Keratinocyte (primary cell): ENCODE data around the gene CFAP20DC. TPM values are rescaled to one million over a fixed set of nuclear protein-coding genes. Genes with fewer than 3 reads are reported as not detected.

ENCODE experiments used
- DNase-seq: peaks from one replicate; pipeline ENCODE4 v3.0.0-alpha.2; 2011; ENCODE audit warnings: low read depth, missing footprints, low spot score
- FAIRE-seq: peaks from 2 replicates; lab custom pipeline; 2011; peaks lifted over from hg19 to GRCh38; lab: Jason Lieb, UNC
- H2AFZ ChIP-seq: 2 replicates; pipeline ENCODE4 v1.6.0; 2012; ENCODE audit warnings: low read length, control low read depth, inconsistent platforms; ENCODE audit not compliant: control insufficient read depth
- H3K27ac ChIP-seq: 2 replicates; pipeline ENCODE4 v1.5.1; 2011; ENCODE audit warnings: low read length; ENCODE audit not compliant: control insufficient read depth, insufficient read depth
- H3K27me3 ChIP-seq: 3 replicates; pipeline ENCODE4 v1.6.0; 2011; ENCODE audit warnings: low read length; ENCODE audit not compliant: control insufficient read depth, insufficient read depth; ENCODE audit errors: extremely low read depth
- H3K36me3 ChIP-seq, 2 experiments: 2 replicates in 1 of 2; 3 replicates in 1 of 2; pipeline ENCODE4 v1.5.1; 2011; ENCODE audit warnings: low read length in 2 of 2, mild to moderate bottlenecking in 1 of 2; ENCODE audit not compliant: control insufficient read depth in 2 of 2, insufficient read depth in 2 of 2; ENCODE audit errors: extremely low read depth in 1 of 2
- H3K4me1 ChIP-seq: 3 replicates; pipeline ENCODE4 v1.5.1; 2011; ENCODE audit warnings: low read length; ENCODE audit not compliant: control insufficient read depth, insufficient read depth; ENCODE audit errors: extremely low read depth
- H3K4me2 ChIP-seq: 3 replicates; pipeline ENCODE4 v1.6.0; 2011; ENCODE audit warnings: low read depth, low read length; ENCODE audit not compliant: control insufficient read depth, insufficient read depth; ENCODE audit errors: extremely low read depth
- H3K4me3 ChIP-seq, 3 experiments: fragments of 200-600 bp in 1 of 3; sonication (generic) in 1 of 3; 2 replicates in 2 of 3; 3 replicates in 1 of 3; pipeline ENCODE4 v1.5.1; 2011 to 2016; ENCODE audit warnings: low read length in 3 of 3, mild to moderate bottlenecking in 3 of 3, control low read depth in 2 of 3, inconsistent platforms in 1 of 3, low read depth in 1 of 3, mixed read lengths in 1 of 3, mixed run types in 1 of 3, moderate library complexity in 1 of 3; ENCODE audit not compliant: control insufficient read depth in 2 of 3, insufficient read depth in 2 of 3; ENCODE audit errors: extremely low read depth in 1 of 3
- H3K79me2 ChIP-seq: 2 replicates; pipeline ENCODE4 v1.6.0; 2012; ENCODE audit warnings: low read length; ENCODE audit not compliant: control insufficient read depth, insufficient read depth
- H3K9ac ChIP-seq: 3 replicates; pipeline ENCODE4 v1.6.0; 2011; ENCODE audit warnings: low read length; ENCODE audit not compliant: control insufficient read depth, insufficient read depth; ENCODE audit errors: extremely low read depth
- H3K9me1 ChIP-seq: 3 replicates; pipeline ENCODE4 v1.6.0; 2011; ENCODE audit warnings: low read length; ENCODE audit not compliant: control insufficient read depth, insufficient read depth; ENCODE audit errors: extremely low read depth
- H3K9me3 ChIP-seq: 2 replicates; pipeline ENCODE4 v1.5.1; 2012; ENCODE audit warnings: low read depth, low read length; ENCODE audit not compliant: control insufficient read depth
- H4K20me1 ChIP-seq: 3 replicates; pipeline ENCODE4 v1.6.0; 2011; ENCODE audit warnings: low read length; ENCODE audit not compliant: control insufficient read depth, insufficient read depth; ENCODE audit errors: extremely low read depth
- EZH2 ChIP-seq: IDR thresholded peaks from one replicate; pipeline ENCODE4 v1.6.1; 2012; ENCODE audit warnings: inconsistent platforms, mild to moderate bottlenecking, low read length, moderate library complexity
- dilution Hi-C: fragments of 300-500 bp; cut with MboI; formaldehyde crosslinking; loops from one replicate; pipeline ENCODE4 v1.7.0; 2020; ENCODE audit warnings: low sequenced_read_pairs; ENCODE audit not compliant: extremely low pct_ligation_motif_present
- polyA plus RNA-seq, 5 experiments: library from polyadenylated mRNA; depleted of rRNA in 3 of 5; stranded (reverse) in 3 of 5; stranded (forward) in 1 of 5; unstranded in 1 of 5; fragments of >200 nt; gene quantifications; 1 replicate in 1 of 5; 2 replicates in 3 of 5; 3 replicates in 1 of 5; pipeline versions ENCODE4 v1.2.1 to v1.2.3, GENCODE V29; 2011 to 2012; ENCODE audit warnings: missing spikeins in 2 of 5, low read depth in 1 of 5, low replicate concordance in 1 of 5
- TF ChIP-seq, protein P1 (sequence below), 3 experiments: IDR thresholded peaks in 1 of 3; conservative IDR thresholded peaks in 1 of 3; optimal IDR thresholded peaks in 1 of 3; 2 replicates in 2 of 3; 3 replicates in 1 of 3; pipeline versions ENCODE3 to v1.5.1; 2011; ENCODE audit warnings: low read length in 3 of 3, mild to moderate bottlenecking in 3 of 3, moderate library complexity in 2 of 3, control low read depth in 1 of 3, inconsistent platforms in 1 of 3; ENCODE audit not compliant: insufficient read depth in 2 of 3; ENCODE audit errors: extremely low read depth in 1 of 3

CFAP20DC gene
- polyA plus RNA-seq, 1 donor (not counting 4 experiments of a cell fraction or from before 2014, with no cell fraction given): 6.3 TPM

DNA sequence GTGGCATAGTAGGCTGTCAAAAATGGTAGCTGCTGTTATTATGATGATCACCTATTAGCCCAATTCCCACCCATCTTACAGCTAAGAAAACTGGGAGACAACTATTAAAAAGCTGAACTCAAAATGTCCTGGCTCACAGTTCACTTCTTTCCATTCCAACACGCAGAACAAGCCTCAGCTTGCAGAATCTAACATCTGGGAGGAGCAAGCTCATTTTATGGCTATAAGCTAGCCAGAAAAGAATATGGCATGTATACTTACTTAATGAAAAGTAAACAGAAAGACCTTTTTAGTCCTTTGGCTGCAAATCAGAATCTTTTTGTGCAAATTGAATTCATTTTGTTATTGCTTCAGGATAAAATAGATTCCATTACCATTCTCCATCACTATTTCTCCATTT is 34.8 kb upstream of the CFAP20DC start:
- Histone ChIP-seq H3K4me1 (peaks cover 8% of the 10 kb centered on the region), H3K27me3 (no peaks in the 10 kb centered on the region), H3K79me2 (no peaks in the 10 kb centered on the region), H3K9me1 (no peaks in the 10 kb centered on the region), H3K27ac (no peak overlapping the region), H3K36me3 (no peaks in the 10 kb centered on the region), H3K4me2 (no peak overlapping the region), H3K4me3 (no peak overlapping the region), H3K9ac (no peak overlapping the region), H2AFZ (peak overlapping the region; percentile 7), H4K20me1 (no peaks in the 10 kb centered on the region), H3K9me3 (no peaks in the 10 kb centered on the region)
- DNase-seq (no peak), FAIRE-seq (no peak)
- TF ChIP-seq, protein P1, sequence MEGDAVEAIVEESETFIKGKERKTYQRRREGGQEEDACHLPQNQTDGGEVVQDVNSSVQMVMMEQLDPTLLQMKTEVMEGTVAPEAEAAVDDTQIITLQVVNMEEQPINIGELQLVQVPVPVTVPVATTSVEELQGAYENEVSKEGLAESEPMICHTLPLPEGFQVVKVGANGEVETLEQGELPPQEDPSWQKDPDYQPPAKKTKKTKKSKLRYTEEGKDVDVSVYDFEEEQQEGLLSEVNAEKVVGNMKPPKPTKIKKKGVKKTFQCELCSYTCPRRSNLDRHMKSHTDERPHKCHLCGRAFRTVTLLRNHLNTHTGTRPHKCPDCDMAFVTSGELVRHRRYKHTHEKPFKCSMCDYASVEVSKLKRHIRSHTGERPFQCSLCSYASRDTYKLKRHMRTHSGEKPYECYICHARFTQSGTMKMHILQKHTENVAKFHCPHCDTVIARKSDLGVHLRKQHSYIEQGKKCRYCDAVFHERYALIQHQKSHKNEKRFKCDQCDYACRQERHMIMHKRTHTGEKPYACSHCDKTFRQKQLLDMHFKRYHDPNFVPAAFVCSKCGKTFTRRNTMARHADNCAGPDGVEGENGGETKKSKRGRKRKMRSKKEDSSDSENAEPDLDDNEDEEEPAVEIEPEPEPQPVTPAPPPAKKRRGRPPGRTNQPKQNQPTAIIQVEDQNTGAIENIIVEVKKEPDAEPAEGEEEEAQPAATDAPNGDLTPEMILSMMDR (optimal IDR thresholded peaks at IDR 0.05 in 1 of 3, IDR thresholded peaks at IDR 0.05 in 1 of 3, conservative IDR thresholded peaks at IDR 0.05 in 1 of 3; ENCODE audit: extremely low read depth in 1 of 3, insufficient read depth in 2 of 3, low read length in 3 of 3): no peak
- no peak for TF ChIP-seq EZH2
- dilution Hi-C loops: no loop called here

DNA sequence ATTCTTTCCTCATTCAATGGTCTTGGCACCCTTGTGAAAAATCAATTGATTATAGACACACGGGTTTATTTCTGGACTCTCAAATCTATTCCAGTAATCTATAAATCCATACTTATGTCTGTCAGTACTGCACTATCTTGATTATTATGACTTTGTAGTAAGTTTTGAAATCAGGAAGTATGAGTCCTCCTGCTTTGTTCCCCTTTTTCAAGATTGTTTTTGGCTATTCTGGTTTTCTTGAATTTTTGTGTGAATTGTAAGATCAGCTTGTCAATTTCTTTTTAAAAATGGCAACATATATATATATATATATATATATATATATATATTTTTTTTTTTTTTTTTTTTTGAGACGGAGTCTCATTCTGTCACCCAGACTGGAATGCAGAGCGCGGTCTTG is 32.3 kb upstream of the CFAP20DC start:
- Histone ChIP-seq H3K27me3 (no peaks in the 10 kb centered on the region), H3K27ac (no peak overlapping the region), H3K9me1 (no peaks in the 10 kb centered on the region), H2AFZ (no peak overlapping the region), H3K9me3 (no peaks in the 10 kb centered on the region), H3K4me3 (no peak overlapping the region), H3K79me2 (no peaks in the 10 kb centered on the region), H3K36me3 (no peaks in the 10 kb centered on the region), H3K4me1 (peaks cover 8% of the 10 kb centered on the region), H4K20me1 (no peaks in the 10 kb centered on the region), H3K9ac (no peak overlapping the region), H3K4me2 (no peak overlapping the region)
- no peak for DNase-seq
- no peak for FAIRE-seq
- dilution Hi-C loops: no loop called here
- no peak for TF ChIP-seq EZH2
- TF ChIP-seq, protein P1 (optimal IDR thresholded peaks at IDR 0.05 in 1 of 3, IDR thresholded peaks at IDR 0.05 in 1 of 3, conservative IDR thresholded peaks at IDR 0.05 in 1 of 3; ENCODE audit: extremely low read depth in 1 of 3, insufficient read depth in 2 of 3, low read length in 3 of 3): no peak
